Measurements from ENCODE around the gene CD46. TPM values are rescaled to one million over a fixed set of nuclear protein-coding genes. Genes with fewer than 3 reads are reported as not detected.
A peak's percentile ranks its signal among the peaks of the same experiment; 100 is the strongest.
"Not testable (repeated sequence)": the region's sequence is repeated elsewhere in the genome, so short reads cannot be mapped to it uniquely, and the experiment has no call there.

CD46 gene
- total and polyA plus RNA-seq, 11 donors: 40.6 to 133 (median 93.9) TPM

DNA sequence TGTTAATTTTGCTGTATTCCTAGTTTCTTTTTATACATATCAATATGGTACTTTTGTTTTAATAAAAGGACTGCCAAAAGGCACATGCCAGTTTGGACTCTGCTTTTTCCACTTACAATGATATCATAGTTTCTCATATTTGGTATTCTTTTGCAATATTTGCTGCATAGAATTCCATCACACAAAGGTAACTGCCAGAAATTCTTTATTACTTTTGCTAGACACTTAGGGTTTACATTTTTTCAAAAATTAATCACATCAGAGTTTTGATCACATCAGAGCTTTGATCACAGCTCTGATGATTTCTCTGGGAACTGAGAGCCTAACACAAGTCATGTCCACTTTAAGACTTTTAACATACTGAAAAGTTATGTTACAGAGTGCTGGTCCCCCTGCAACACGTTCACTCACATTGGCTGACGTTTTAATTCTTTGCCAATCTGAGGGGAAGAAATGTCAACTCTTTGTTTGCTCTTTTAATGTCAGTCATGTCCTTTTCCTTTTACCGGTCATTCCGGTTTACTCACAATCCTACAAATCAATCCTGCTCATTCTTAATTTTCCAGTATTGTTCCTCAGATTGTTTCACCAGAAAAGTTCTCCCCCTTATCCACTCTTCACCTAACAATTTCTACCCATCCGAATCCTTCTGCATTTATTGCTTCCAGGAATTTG is 1.1 kb upstream of the CD46 start:
- DNase-seq (no peak), ATAC-seq (no peak)
- intact Hi-C loops (cut with DNase I): no loop called here
- no peaks in the 10 kb centered on the region for H3K9me3 ChIP-seq
- no peaks in the 10 kb centered on the region for H3K36me3 ChIP-seq
- H3K27ac ChIP-seq: peak overlapping the region; percentile 74 to 96 (median 90)
- peak overlapping the region; percentile 19 to 94 (median 82) for H3K4me3 ChIP-seq
- TF ChIP-seq POLR2A (IDR thresholded peaks at IDR 0.05): no peak
- TF ChIP-seq, protein P1, sequence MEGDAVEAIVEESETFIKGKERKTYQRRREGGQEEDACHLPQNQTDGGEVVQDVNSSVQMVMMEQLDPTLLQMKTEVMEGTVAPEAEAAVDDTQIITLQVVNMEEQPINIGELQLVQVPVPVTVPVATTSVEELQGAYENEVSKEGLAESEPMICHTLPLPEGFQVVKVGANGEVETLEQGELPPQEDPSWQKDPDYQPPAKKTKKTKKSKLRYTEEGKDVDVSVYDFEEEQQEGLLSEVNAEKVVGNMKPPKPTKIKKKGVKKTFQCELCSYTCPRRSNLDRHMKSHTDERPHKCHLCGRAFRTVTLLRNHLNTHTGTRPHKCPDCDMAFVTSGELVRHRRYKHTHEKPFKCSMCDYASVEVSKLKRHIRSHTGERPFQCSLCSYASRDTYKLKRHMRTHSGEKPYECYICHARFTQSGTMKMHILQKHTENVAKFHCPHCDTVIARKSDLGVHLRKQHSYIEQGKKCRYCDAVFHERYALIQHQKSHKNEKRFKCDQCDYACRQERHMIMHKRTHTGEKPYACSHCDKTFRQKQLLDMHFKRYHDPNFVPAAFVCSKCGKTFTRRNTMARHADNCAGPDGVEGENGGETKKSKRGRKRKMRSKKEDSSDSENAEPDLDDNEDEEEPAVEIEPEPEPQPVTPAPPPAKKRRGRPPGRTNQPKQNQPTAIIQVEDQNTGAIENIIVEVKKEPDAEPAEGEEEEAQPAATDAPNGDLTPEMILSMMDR (IDR thresholded peaks at IDR 0.05): no peak
- H3K27me3 ChIP-seq: no peaks in the 10 kb centered on the region
- H3K4me1 ChIP-seq: peaks cover 0 to 60% (median 47%) of the 10 kb centered on the region in 12 donors
- WGBS, 4 donors: 26 to 37% (median 32%) methylated on average over 5 of the region's 5 CpGs

- H3K36me3 ChIP-seq; H3K27me3 ChIP-seq; H3K9me3 ChIP-seq; DNase-seq; intact Hi-C loops (cut with DNase I); ATAC-seq: not testable (repeated sequence)
- 4 to 9% (median 5%) methylated on average over 7 of the region's 7 CpGs for WGBS, 4 donors
- H3K4me1 ChIP-seq: peaks cover 0 to 66% (median 49%) of the 10 kb centered on the region in 12 donors
- H3K27ac ChIP-seq: peak overlapping the region; percentile 74 to 96 (median 90)
- peak overlapping the region; percentile 19 to 94 (median 82) for H3K4me3 ChIP-seq
These were observed 428 bp upstream of the CD46 start for GRCh38 chr1:207751463-207751789.

GRCh38 chr1:207752456-207752998 is 673 bp downstream of the CD46 start:
- Histone ChIP-seq H3K36me3 (peaks cover 0 to 9% (median 6%) of the 10 kb centered on the region in 9 donors), H3K4me1 (peaks cover 0 to 67% (median 48%) of the 10 kb centered on the region in 12 donors), H3K27me3 (no peaks in the 10 kb centered on the region), H3K4me3 (peak overlapping the region; percentile 48 to 94 (median 82)), H3K9me3 (no peaks in the 10 kb centered on the region), H3K27ac (peak overlapping the region; percentile 74 to 96 (median 90))
- ATAC-seq: peak; percentile 21 to 48 (median 45)
- peak in 3 of 5 donors; percentile 26 to 39 (median 37) for DNase-seq
- TF ChIP-seq, protein P1 (IDR thresholded peaks at IDR 0.05): no peak
- TF ChIP-seq POLR2A (IDR thresholded peaks at IDR 0.05): no peak
- WGBS, 4 donors: 1 to 3% (median 2%) methylated on average over 13 to 30 of the region's 30 CpGs
- intact Hi-C loops (cut with DNase I): no loop called here

DNA sequence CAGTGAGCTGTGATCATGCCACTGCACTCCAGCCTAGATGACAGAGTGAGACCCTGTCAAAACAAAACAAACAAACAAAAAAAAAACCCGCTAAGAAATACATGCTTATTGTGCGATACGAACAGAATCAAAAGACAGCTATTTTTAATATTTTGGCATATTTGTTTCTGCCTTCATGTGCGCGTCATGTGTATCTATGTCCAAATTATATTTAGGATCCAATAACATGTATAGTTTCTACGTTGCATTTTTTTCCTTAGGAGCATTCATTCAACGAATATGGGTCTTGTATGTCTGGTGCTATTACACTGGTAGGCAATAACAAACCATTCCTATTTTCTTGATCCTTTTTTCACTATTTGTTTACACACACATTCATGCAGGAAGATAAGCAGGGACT is 1.8 kb downstream of the CD46 start:
- DNase-seq: no peak
- Histone ChIP-seq H3K27me3 (no peaks in the 10 kb centered on the region), H3K4me1 (peaks cover 0 to 72% (median 48%) of the 10 kb centered on the region in 12 donors), H3K4me3 (peak overlapping the region in 9 of 12 donors; percentile 77 to 94 (median 87)), H3K27ac (peak overlapping the region in 1 of 12 donors; percentile 93), H3K9me3 (no peaks in the 10 kb centered on the region), H3K36me3 (peaks cover 0 to 19% (median 17%) of the 10 kb centered on the region in 9 donors)
- no peak for ATAC-seq
- intact Hi-C loops (cut with DNase I): no loop called here
- 78 to 80% (median 79%) methylated on average over 7 of the region's 7 CpGs for WGBS, 4 donors
- TF ChIP-seq, protein P1 (IDR thresholded peaks at IDR 0.05): no peak
- TF ChIP-seq POLR2A (IDR thresholded peaks at IDR 0.05): no peak

All from heart left ventricle (tissue), 16 donors.